PC-3 (cell line): ENCODE data around the gene ROMO1.

Source experiments
- CTCF ChIP-seq: fragments of 300-600 bp; sonication (generic); conservative IDR thresholded peaks from 2 replicates; pipeline ENCODE4 v1.5.1; 2017; ENCODE audit warnings: antibody characterized with exemption, low read depth, mild to moderate bottlenecking, low read length
- EZH2 ChIP-seq: fragments of 300-600 bp; sonication (generic); IDR thresholded peaks from one replicate; pipeline ENCODE4 v1.6.1; 2017; ENCODE audit warnings: antibody characterized with exemption, mild to moderate bottlenecking, low read length; ENCODE audit not compliant: unreplicated experiment

GRCh38 chr20:35716330-35716729, 17.1 kb downstream of the ROMO1 start:
- no peak for TF ChIP-seq CTCF
- TF ChIP-seq EZH2, result no peak
